Panc1 (cell line): ENCODE results near the gene SLC1A2. TPM values are rescaled to one million over a fixed set of nuclear protein-coding genes. Genes with fewer than 3 reads are reported as not detected.

Source experiments
- ATAC-seq: fragments of 200-7000 bp; cut with Tn5 transposase; 2 replicates; pipeline ENCODE4 v1.9.1; 2020; ENCODE audit warnings: mild to moderate bottlenecking, moderate library complexity
- BruUV-seq: library from RNA; stranded (reverse); fragments of 400-500 nt; replicated peaks from 2 replicates; lab custom pipeline; 2021; lab: Mats Ljungman, UMichigan
- CTCF ChIA-PET: fragments of 300-600 bp; sonication (Branson Sonifier 250); formaldehyde crosslinking; loops from one replicate; lab custom pipeline; 2022; ENCODE audit warnings: antibody characterized with exemption; lab: Charles Lee
- POLR2A ChIA-PET: fragments of 300-600 bp; sonication (Branson Sonifier 250); formaldehyde crosslinking; loops from one replicate; lab custom pipeline; 2022; ENCODE audit warnings: antibody characterized with exemption; lab: Charles Lee
- DNase-seq: peaks from one replicate; pipeline ENCODE4 v3.0.0-alpha.2; 2010; ENCODE audit warnings: low read depth, low spot score
- H3K27ac ChIP-seq: 2 replicates; pipeline ENCODE4 v1.5.1; 2011; ENCODE audit warnings: mild to moderate bottlenecking, low read length, inconsistent platforms
- H3K27me3 ChIP-seq: fragments of 200-500 bp; sonication (Bioruptor generic); 2 replicates; pipeline ENCODE4 v1.6.0; 2014; ENCODE audit warnings: low read length, inconsistent platforms; ENCODE audit not compliant: control insufficient read depth, insufficient read depth
- H3K36me3 ChIP-seq: fragments of 200-500 bp; sonication (Bioruptor generic); 2 replicates; pipeline ENCODE4 v1.5.1; 2014; ENCODE audit warnings: inconsistent platforms, mild to moderate bottlenecking, low read length, moderate library complexity; ENCODE audit not compliant: control insufficient read depth, insufficient read depth
- H3K4me1 ChIP-seq: 2 replicates; pipeline ENCODE4 v1.5.1; 2011; ENCODE audit warnings: inconsistent platforms, mild to moderate bottlenecking, low read length, moderate library complexity; ENCODE audit not compliant: control insufficient read depth, insufficient read depth
- H3K4me3 ChIP-seq, 2 experiments: 2 replicates each; pipeline ENCODE4 v1.5.1; 2011 to 2012; ENCODE audit warnings: low read depth in 2 of 2, low read length in 2 of 2, mild to moderate bottlenecking in 2 of 2, inconsistent platforms in 1 of 2, moderate library complexity in 1 of 2
- H3K9me3 ChIP-seq: fragments of 200-500 bp; sonication (Bioruptor generic); 2 replicates; pipeline ENCODE4 v1.5.1; 2014; ENCODE audit warnings: low read depth, mild to moderate bottlenecking, inconsistent platforms, low read length, moderate library complexity; ENCODE audit not compliant: control insufficient read depth, insufficient read depth
- CTCF ChIP-seq: fragments of 450-650 bp; IDR thresholded peaks from 2 replicates; pipeline ENCODE4 v1.5.1; 2017; ENCODE audit warnings: mild to moderate bottlenecking
- POLR2AphosphoS5 ChIP-seq: IDR thresholded peaks from 2 replicates; pipeline ENCODE4 v1.6.1; 2012; ENCODE audit warnings: mild to moderate bottlenecking, low read depth, low read length, moderate library complexity
- REST ChIP-seq, 2 experiments: IDR thresholded peaks; 2 replicates each; pipeline ENCODE4 v1.6.1; 2011 to 2012; ENCODE audit warnings: low read depth in 2 of 2, control low read depth in 1 of 2, low read length in 1 of 2, mild to moderate bottlenecking in 1 of 2, moderate library complexity in 1 of 2; ENCODE audit not compliant: insufficient read depth in 1 of 2
- SIN3A ChIP-seq: IDR thresholded peaks from 2 replicates; pipeline ENCODE4 v1.6.1; 2012; ENCODE audit warnings: low read depth, mild to moderate bottlenecking, low read length, moderate library complexity, borderline replicate concordance; ENCODE audit not compliant: insufficient read depth
- TCF7L2 ChIP-seq: IDR thresholded peaks from 2 replicates; pipeline ENCODE4 v1.6.1; 2011; ENCODE audit warnings: mild to moderate bottlenecking, low read depth, low read length, inconsistent platforms
- in situ Hi-C: cut with HindIII; loops from 2 replicates; pipeline ENCODE4 v1.10.0; 2016; ENCODE audit warnings: low sequenced_read_pairs, low pct_unique_long_range_greater_than_20kb
- intact Hi-C: fragments of 100-400 bp; cut with micrococcal nuclease; formaldehyde crosslinking; loops from one replicate; pipeline ENCODE4 v1.10.0; 2022; ENCODE audit not compliant: unreplicated experiment
- total RNA-seq: library from RNA; stranded (reverse); gene quantifications from one replicate; pipeline ENCODE4 v1.2.1, GENCODE V29; 2021; ENCODE audit not compliant: unreplicated experiment

SLC1A2 gene
- total RNA-seq, 1 experiment from 2014 or later: 0.21 TPM

GRCh38 chr11:35334385-35335090 is 84.8 kb downstream of the SLC1A2 start:
- peak overlapping the region; percentile 60; the same call in 1 of the 2 replicates for H3K27ac ChIP-seq
- in situ Hi-C loops: no loop called here
- CTCF ChIA-PET: no interaction called here

GRCh38 chr11:35332524-35332923 is 86.8 kb downstream of the SLC1A2 start:
- no peaks in the 10 kb centered on the region for H3K27me3 ChIP-seq
- ChIA-PET POLR2A (no interaction called here), CTCF (no interaction called here)
- peaks cover 9% of the 10 kb centered on the region for H3K4me1 ChIP-seq
- H3K36me3 ChIP-seq: no peaks in the 10 kb centered on the region
- BruUV-seq: no TSS peak
- intact Hi-C loops (no loop called here), in situ Hi-C loops (no loop called here)
- H3K9me3 ChIP-seq: no peaks in the 10 kb centered on the region; the same call in 1 of the 2 replicates
- no peak for TF ChIP-seq CTCF
- TF ChIP-seq TCF7L2: no peak
- no peak for TF ChIP-seq SIN3A
- TF ChIP-seq POLR2AphosphoS5: no peak
- TF ChIP-seq REST (IDR thresholded peaks at IDR 0.05; ENCODE audit: insufficient read depth in 1 of 2, low read depth in 2 of 2, low read length in 1 of 2): no peak
- ATAC-seq: no peak
- H3K4me3 ChIP-seq: no peak overlapping the region
- DNase-seq: no peak
- H3K27ac ChIP-seq: no peak overlapping the region

More at GRCh38 chr11:35334385-35335090, 84.8 kb downstream of the SLC1A2 start:
- ATAC-seq (no peak), DNase-seq (no peak)
- POLR2A ChIA-PET: no interaction called here
- H3K27me3 ChIP-seq: no peaks in the 10 kb centered on the region
- no peaks in the 10 kb centered on the region for H3K36me3 ChIP-seq
- TF ChIP-seq CTCF (no peak), POLR2AphosphoS5 (no peak), SIN3A (no peak), REST (IDR thresholded peaks at IDR 0.05; ENCODE audit: insufficient read depth in 1 of 2, low read depth in 2 of 2, low read length in 1 of 2) (no peak), TCF7L2 (no peak)
- no peaks in the 10 kb centered on the region; the same call in 1 of the 2 replicates for H3K9me3 ChIP-seq
- peaks cover 19% of the 10 kb centered on the region for H3K4me1 ChIP-seq
- intact Hi-C loops: no loop called here
- BruUV-seq: no TSS peak
- no peak overlapping the region for H3K4me3 ChIP-seq
